ENCODE measurements around the gene CLDN9.

DNA sequence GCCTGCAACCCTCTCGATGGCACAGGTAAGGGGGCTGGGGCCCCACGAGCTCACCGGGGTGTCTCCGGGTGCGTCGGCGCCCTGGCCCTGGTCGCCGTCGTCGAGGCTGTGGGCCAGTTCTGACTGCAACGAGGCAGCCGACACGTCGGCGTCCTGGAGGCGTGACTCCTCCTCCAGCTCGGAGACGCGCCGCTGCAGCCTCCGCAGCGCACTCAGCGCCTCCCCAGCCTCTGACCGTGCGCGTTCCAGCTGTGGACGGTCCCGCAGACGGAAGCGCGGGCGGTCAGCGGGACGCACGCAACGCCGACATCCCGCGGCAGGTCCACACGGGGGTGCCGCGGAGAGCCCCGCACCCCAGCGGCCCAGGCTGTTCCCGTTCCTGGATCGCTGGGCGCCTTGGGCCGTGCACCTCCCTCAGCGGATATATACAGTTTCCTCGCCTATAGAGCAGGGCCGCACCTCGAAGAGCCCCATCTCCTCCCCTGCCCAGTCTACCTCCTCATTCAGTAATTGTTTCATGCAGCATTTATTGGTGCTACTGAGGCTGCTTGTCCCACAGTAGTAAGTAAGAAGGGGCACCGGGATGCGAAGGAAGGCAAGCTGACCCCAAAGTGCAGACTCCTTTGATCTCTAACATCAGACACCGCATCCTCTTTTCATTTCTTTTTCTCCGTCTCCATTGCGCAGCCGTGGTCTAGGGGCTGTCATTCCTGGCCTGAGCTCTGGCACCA is 16.9 kb downstream of the CLDN9 start:
- TF ChIP-seq CTCF (IDR thresholded peaks at IDR 0.05) (no peak), POLR2A (IDR thresholded peaks at IDR 0.05) (no peak), POLR2AphosphoS5 (IDR thresholded peaks at IDR 0.05) (no peak)
